Uterus (tissue), 2 donors: ENCODE results near the gene GASK1A.

ENCODE experiments used
- POLR2A ChIP-seq, 2 donors: fragments of 450-650 bp; IDR thresholded peaks; one replicate each; pipeline ENCODE4 v1.6.1; 2016; ENCODE audit warnings: antibody characterized with exemption in 2 of 2, mild to moderate bottlenecking in 1 of 2, moderate library complexity in 1 of 2
- TF ChIP-seq, protein P1 (sequence below), 4 experiments: fragments of 200-600 bp in 2 of 4; fragments of 450-650 bp in 2 of 4; sonication (generic) in 2 of 4; IDR thresholded peaks; one replicate each; pipeline ENCODE4 v1.5.1; 2016 to 2019; ENCODE audit warnings: antibody characterized with exemption in 4 of 4, mild to moderate bottlenecking in 2 of 4, moderate library complexity in 1 of 4

GRCh38 chr3:43076857-43077256 lies 97.7 kb downstream of the GASK1A start:
- TF ChIP-seq, protein P1, sequence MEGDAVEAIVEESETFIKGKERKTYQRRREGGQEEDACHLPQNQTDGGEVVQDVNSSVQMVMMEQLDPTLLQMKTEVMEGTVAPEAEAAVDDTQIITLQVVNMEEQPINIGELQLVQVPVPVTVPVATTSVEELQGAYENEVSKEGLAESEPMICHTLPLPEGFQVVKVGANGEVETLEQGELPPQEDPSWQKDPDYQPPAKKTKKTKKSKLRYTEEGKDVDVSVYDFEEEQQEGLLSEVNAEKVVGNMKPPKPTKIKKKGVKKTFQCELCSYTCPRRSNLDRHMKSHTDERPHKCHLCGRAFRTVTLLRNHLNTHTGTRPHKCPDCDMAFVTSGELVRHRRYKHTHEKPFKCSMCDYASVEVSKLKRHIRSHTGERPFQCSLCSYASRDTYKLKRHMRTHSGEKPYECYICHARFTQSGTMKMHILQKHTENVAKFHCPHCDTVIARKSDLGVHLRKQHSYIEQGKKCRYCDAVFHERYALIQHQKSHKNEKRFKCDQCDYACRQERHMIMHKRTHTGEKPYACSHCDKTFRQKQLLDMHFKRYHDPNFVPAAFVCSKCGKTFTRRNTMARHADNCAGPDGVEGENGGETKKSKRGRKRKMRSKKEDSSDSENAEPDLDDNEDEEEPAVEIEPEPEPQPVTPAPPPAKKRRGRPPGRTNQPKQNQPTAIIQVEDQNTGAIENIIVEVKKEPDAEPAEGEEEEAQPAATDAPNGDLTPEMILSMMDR (IDR thresholded peaks at IDR 0.05), result no peak
- no peak for TF ChIP-seq POLR2A (IDR thresholded peaks at IDR 0.05)
